HG02884 (cell line): ENCODE measurements around the gene MSRB1.

ENCODE experiments used
- ATAC-seq: cut with Tn5 transposase; IDR thresholded peaks from one replicate; pipeline ENCODE4 v1.9.1; 2021; ENCODE audit warnings: mild to moderate bottlenecking, moderate library complexity; ENCODE audit not compliant: unreplicated experiment

MSRB1 gene

DNA sequence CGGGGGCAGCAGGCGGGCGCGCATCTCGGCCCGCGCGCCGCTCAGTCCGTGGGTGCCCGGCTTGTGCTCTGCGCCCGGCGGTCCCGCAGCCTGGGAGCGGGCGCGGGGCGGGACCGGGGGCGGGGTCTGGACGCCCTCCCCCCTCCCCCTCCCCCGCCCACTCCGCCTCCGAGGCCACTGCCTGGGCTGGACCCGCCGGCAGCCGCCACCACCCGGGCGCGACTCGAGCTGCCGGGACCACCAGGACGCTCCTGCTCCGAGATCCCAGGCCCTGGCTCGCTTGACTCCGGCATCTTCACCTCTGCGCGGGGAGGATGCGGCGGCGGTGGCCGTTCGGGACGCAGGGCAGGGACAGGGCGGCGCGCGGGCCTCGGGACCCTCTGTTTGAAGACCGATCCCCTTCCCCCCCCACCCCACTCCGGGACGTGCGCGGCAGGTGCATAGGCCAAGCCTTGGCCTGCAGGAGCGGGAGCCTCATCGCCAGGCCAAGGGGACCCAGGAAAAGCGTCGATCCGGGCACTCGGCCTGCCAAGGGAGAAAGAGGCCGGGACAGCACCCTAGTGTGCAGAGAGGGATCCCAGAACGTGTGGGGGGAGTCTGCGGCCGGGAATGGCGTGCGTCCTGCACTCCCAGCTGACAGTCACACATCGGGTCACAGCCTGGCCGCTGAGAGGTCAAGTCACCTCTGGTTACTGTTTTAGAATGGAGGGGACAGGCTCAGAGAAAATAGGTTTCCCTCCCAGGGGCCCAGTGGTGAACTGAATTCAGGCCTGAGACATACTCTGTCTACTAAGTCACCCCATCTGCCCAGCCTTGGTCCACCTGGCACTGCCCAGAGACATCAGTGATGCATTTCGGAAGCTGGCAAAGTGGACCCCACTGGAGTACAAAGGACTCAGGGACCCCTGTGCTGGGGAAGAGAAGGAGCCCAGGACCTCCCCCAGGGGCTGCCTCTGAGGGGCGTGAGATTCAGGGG is 24.4 kb downstream of the MSRB1 start, which contains the start of gene HS3ST6:
Gene HS3ST6, minus strand, starts transcription at position 65 of the 976 bp plus-strand sequence. CDS start 92 bp downstream, outside the sequence.
- ATAC-seq: no peak

DNA sequence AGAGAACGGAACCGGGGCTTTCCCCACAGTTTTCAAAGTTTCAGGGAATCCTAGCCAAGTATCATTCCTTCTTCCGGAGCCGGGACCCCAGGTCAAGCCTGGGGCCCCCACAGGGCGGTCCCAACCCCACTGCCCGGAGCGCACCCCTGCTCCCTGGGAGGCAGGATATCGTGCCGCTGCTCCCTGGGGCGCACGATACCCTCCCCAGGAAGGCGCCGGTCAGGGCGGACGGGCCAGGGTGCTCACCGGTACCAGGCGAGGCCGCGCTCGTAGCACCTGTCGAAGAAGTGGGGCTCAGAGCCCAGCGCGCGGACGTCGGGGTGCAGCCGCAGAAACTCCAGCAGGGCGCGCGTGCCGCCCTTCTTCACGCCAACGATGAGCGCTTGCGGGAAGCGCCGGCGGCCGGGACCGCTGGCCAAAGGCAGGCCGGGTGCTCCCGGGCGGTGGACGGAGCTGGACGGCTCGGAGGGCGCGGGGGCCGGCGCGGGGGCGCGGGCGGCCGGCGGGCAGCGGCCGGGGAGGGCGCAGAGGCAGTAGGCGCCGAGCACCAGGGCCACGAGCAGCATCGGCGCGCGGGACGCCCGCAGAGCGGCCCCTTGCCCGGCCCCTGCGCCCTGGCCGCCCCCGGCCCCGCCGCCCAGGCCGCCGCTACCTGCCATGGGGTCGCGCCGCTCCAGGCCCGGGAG is 25.2 kb downstream of the MSRB1 start:
- no peak for ATAC-seq

DNA sequence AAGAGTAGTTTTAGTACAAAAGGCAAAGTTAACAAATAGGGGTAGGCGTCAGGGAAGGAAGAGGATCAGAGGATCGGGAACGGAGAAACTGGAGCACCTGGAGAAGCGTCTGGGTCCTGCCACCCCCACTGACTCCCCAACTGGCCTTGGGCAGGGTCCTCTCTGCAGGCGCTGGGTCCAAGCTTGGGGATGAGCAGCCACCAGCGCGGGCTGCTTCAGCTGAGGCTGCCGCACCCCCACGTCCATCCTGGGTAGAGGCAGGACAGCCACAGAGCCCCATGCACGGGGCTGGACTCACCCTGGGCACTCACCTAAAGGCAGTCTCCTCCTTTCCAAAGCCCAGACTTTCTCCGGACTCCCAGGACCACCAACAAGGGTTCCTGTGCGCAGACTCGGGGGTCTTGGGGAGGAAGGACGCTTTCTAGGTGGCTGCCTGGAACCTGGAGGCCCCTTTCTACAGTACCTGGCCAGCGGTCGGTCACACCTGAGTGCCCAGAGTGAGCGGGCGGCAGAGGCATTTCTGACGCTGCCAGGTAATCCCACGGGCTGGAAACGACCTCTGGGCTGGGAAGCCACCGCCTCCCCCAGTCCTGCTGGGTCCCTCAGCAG is 25.8 kb downstream of the MSRB1 start:
- ATAC-seq: no peak

DNA sequence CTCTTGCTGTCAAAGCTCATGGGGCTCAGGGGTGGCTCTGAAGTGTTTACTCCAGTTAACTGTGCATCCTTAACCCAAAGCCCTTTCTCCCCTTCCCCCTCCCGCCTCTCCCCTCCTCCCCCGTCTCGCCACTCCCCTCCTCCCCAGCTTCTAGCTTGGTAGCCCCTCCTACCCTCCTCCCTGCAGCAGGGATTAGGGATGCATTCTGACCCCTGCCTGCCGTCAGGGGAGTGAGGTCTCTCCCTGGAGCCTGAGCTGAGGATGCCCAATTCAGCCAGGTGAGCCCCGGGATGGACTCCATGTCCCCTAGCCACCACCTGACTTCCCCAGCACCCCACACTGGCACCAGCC is 26.4 kb downstream of the MSRB1 start:
- no peak for ATAC-seq

DNA sequence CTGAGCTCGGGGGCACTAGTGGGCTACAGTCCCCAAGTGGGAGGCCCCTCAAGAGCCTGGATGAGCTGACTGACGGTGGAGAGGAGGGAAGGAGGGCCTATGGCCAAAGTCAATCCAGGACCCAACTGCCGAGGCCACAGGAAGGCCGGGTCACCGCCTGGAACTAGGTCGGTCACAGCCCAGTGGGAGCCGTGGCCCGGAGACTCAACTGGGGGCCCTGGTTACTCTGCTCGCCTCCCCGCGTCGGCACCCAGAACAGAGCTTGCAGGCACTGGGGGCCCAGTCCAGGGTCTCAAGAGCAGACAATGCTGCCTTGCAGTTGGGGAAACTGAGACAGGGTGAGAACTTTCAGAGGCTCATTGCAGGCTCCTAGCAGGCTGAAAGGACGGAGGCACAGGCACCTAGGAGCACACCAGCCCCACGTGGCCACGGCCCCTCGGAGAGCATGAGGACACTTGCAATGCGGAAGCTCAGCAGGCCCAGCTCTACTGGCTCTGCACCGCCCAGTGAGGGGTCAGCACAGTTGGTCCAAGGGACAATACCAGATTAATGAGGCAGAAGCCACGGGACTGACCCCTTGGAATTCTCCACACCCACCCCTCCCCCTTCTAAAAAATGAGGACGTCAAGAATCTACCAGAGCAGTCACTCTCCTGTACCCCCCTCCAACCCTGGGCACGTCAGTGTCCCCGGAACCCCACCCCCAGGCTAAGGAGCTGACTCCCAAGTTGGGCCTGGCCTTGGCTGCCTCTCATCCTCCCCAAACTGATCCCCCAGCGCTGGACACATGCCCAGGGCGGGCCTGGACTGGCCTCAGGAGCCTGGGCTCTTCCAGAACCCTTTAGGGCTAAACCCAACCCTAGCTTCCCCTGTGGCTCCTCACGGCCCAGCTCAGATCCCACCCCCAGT is 27.0 kb downstream of the MSRB1 start:
- ATAC-seq: no peak

DNA sequence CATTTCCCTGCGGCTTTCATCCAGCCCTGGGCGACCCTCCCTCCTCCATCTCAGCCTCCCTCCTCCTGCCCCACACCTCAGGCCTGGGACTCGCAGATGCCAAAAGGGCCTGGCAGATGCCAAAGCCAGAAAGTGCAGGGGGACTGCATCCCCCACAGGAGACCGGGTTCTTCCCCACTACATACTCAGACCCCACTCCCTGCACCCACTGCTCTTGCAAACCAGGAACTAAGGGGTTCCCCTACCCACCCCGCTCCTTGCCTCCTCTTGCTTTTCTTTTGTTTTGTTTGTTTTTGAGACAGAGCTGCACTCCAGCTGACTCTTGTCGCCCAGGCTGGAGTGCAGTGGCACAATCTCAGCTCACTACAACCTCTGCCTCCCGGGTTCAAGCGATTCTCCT is 28.0 kb downstream of the MSRB1 start:
- ATAC-seq: no peak

DNA sequence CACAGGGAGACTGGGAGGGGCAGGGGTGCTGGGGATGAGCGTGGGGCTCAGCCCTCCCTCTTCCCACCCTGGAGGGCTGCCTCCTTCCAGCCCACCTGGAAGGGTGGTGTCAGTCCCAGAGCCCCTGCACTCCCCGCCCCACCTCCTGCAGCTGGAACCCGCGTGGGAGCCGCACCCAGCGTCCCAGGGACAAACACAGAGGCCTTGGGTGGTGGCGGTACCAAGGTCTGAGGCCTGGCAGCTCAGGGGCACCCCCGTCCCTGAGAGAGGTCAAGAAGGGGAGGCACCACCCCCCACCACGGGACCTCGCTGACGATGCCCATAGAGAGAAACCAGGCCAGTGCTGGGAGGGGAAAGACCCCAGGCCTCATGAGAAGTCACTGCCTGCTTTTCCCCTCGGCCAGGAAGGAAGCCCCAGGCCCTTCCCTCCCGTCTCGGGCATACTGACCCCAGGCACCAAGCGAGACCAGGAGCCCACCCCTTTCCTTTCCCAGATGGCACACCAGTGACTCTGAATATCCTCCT is 28.9 kb downstream of the MSRB1 start:
- ATAC-seq: no peak

DNA sequence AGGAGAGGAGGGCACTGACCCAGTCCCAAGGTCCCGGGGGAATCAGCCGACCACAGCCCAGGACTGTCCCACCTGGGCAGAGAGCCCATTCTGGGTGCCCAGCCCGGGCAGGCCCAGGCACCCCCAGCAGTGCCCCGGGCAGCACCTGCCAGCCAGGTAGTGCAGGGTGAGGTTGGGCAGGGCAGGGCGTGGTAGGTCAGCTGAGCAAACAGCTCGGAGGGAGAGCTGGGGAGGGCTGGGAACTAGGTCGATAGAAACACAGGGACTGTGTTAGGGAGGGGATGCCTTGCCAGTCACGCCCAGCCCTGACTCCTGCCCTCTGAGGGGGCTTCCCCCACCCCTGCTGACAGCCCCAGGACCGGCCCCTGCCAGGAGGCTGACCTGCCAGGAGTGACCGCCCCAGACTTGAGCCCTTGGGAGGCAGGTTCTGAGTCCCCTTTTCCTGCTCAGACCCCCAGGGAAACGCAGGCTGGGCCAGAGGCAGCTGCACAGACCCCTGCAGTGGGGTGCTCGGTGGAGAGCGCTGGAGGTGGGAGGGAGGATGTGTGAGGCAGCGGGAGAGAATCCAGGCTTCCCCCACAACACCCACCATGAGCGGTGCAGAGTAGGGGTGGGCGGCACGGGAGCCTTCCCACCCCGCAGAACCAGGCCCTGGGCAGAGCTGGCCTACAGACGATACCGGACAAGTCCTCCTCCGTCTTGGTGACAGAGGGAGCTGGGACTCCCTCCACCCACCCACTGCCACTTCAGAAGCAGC is 29.5 kb downstream of the MSRB1 start:
- ATAC-seq: no peak

DNA sequence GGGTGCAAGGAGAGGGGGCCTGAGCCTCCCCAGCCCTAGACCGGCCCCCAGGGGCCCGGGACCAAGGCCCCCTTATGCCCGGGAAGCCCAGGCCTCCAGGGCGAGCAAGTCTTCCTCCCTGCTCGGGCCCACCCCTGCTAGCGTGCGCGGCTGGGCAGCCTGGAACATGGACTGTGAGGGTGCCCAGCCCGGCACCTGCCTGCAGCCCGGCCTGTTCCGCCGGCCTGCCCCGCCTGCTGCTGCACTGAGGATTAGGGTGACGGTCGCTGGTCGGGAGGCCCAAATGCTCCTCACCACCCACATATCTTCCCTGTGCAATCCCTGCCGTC is 30.8 kb downstream of the MSRB1 start:
- ATAC-seq: no peak

DNA sequence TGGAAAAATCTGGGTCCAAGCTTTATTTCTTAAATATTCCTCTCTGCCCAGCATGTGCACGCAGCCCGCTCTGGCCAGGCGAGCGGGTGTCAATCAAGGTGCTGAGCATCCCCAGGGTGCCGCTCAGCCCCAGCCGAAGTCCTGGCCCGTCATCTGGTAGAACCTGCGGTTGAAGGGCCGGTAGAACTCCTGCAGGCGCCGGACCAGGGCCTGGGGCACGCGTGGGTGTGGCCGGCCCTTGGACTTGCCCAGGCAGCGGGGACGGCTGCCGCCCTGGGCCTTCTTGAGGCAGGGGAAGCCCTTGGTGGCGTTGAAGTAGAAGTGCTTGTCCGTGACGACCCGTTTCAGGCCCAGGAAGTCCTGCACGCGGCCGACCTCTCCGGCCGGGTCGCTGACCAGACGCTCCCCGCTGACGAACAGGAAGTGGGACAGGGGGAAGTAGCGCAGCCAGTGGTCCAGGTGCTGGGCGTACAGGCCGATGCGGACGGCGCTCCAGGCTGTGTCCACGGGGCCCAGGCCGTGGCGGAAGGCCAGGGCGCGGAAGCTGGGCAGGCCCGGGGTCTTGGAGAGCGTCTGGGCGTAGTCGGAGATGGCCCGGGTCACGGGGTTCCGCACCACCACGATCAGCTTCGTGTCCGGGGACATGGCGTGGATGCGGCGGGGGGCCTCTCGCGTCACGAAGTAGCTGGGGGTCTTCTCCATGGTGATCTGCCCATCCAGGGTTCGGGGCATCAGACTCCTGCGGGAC is 31.4 kb downstream of the MSRB1 start:
- no peak for ATAC-seq

DNA sequence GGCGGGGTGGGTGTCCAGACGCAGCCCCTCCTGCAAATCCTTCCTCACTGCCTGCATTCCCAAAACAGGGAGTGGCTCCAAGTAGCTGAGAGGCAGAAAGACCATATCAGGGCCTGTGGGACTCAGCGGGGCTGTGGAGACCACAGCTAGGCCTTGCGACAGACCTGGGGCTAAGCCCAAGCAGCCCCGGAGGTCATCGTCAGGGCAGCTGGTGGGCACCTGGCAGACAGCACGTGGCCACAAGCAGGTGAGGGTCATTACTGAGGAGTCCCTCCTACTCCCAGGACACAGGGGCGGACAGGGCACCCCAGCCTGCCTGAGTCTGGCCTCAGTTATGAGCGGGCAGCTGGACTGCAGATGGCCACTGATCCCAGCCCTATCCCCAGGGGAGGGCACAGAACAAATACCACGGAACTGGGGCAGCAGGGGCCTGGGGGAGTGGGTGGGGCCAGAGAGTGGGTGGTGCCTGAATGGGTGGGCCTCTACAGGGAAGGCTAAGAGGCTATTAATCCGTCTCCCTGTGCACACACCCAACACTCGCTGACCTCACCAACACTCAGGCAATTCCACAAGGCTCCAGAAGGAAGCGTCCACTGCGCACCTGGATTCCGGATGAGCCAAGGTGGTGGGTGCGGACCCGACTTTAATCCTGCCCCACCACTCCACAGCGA is 33.3 kb downstream of the MSRB1 start:
- ATAC-seq: no peak

DNA sequence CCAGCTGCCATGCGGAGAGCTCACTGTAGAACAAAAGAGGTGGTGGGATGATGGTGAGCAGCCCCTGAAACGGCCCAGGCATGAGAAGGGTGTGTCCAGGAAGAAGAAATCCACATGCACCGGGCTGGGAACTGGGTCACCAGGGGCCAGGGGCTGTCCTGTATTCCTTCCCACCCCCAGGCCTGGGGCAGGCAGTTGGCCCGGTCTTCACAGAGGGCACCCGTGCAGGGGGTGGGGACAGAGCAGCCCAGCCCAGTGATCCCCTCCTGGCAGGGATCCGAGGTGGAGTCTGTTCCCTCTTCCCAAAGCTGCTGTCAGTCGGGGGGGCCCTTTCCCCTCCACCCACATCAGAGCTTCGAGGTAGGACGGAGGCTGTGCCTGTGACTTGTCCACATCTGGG is 34.0 kb downstream of the MSRB1 start:
- no peak for ATAC-seq

DNA sequence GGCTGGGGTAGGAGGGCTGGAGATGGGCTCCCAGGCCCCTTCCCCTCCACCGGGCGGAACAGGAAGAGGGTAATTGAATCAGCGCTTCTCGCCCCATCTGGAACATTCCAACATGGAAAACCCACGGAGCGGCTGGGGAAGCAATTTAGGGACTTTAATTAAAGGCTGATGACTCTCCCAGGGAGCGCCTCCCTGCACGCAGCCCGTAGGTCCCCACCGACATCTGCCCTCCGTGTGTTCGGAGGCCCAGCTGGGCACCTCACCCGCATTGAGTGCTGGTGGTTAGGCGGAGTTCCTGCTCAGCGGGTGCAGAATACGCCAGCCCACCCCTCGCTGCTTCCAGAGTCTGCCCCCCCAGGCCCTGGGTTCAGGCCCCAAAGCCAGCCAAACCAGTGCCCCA is 34.8 kb downstream of the MSRB1 start:
- no peak for ATAC-seq

DNA sequence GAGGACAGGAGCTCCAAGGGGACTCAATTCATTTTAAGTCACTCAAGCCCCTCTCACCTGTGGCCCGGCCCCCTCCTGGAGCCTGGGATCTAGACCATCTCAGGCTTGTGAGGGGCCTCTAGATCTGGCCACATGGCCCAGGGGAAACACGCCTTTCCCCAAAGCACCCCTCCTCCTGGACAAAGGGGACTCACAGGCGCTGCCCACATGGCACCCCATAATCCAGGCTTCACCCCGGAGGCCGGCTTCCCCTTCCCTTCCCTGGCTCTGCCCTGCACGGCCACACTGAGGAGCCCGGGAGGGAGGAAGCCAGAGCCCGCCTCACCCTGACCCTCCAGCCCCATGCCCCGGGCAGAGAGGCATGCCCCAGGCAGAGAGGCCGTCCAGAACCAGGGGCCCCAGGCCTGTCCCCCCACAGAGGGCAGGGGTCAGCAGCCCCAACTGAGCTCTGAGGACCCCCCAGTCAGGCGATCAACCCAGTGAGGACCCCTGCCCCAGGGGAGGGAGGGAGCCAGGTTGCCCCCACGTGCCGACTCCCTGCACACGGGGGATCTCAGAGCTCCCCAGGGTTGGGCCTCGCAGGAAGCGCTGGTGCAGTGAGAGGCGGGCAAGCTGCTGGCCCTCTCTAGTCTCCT is 35.7 kb downstream of the MSRB1 start:
- no peak for ATAC-seq

DNA sequence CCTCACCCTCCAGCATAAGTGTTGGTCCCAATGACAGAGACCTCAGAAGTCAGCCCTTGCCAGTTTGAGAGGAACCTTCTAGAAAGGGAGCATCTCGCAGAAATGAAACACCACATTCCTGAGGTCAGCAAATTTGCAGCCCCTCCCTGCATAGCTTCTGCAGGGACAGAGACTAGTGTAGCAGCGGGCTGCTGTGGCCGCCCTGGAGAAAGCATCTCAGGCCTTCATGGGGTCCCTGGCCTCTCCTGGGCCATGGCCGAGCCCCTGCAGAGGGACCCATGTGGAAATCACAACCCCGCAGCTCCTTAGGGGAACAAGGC is 36.2 kb downstream of the MSRB1 start:
- no peak for ATAC-seq

DNA sequence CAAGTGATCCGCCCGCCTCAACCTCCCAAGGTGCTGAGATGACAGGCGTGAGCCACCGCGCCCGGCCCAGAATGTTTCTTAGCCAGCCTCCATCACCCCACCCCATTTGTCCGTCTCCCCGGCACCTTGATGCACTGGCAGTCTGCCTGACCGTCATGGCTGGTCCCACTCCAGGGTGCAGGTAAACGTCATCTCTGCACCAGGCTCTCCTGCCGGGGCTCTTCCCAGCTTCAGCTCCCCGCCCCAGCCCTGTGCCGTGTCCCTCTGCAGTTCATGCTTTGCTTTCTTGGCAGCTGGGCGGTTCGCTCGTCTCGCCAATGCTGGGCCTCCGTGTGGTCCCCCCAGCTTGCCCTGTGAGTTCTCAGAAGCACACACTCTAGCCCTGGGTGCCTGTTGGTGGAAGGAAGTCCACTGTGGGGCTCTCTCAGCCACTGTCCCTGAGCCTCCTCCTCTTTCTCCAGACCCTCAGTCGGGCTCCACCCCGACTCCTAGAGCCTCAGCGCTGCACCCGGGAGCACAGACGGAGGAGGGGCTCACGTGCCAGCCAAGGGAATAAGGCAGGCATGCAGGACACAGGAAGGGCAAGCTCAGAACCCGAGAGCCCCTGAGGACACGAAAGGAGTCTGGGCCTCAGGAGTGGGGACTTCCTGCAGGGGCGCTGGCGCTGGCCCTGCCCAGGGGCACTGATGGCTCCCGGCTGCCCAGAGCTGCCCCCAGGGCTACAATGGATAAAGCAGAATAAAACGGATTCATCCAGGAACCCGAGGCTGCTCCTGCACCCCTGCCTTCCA is 36.7 kb downstream of the MSRB1 start:
- no peak for ATAC-seq
